Measurements from ENCODE around the gene ACSS1. TPM values are rescaled to one million over a fixed set of nuclear protein-coding genes. Genes with fewer than 3 reads are reported as not detected.

The ACSS1 gene
- total and polyA plus RNA-seq, 4 donors: 15.8 to 38.9 (median 26.9) TPM

GRCh38 chr20:24977797-24978196 lies 80.1 kb downstream of the ACSS1 start:
- H3K4me3 ChIP-seq: no peak overlapping the region
- no peaks in the 10 kb centered on the region for H3K4me1 ChIP-seq (ENCODE audit: control insufficient read depth in 5 of 5, insufficient read depth in 5 of 5, low read length in 5 of 5)
- H3K9me3 ChIP-seq (ENCODE audit: control insufficient read depth in 4 of 4, insufficient read depth in 3 of 4, low read length in 3 of 4): peaks cover 0 to 8% (median 1%) of the 10 kb centered on the region in 4 donors
- WGBS, 2 donors: 92 to 95% methylated on average over 3 of the region's 3 CpGs
- no peak for TF ChIP-seq CTCF (IDR thresholded peaks at IDR 0.05; ENCODE audit: control extremely low read depth, extremely low read depth)
- DNase-seq: no peak
- H3K27me3 ChIP-seq (ENCODE audit: control insufficient read depth in 3 of 3, insufficient read depth in 3 of 3, low read length in 2 of 3): no peaks in the 10 kb centered on the region
- ATAC-seq (ENCODE audit: insufficient read depth, low FRiP score): no peak
- no peak overlapping the region for H3K27ac ChIP-seq (ENCODE audit: low read depth in 1 of 2, low read length in 1 of 2)
- H3K36me3 ChIP-seq (ENCODE audit: control insufficient read depth in 4 of 4, insufficient read depth in 4 of 4, low read length in 4 of 4): peaks cover 8 to 24% (median 22%) of the 10 kb centered on the region in 4 donors
- no peak overlapping the region for H3K9ac ChIP-seq (ENCODE audit: insufficient read depth in 1 of 2, low read length in 2 of 2)

GRCh38 chr20:24977336-24977735 lies 80.6 kb downstream of the ACSS1 start:
- ATAC-seq (ENCODE audit: insufficient read depth, low FRiP score) (no peak), DNase-seq (no peak)
- WGBS, 2 donors: 87 to 88% methylated on average over 1 of the region's 1 CpG
- H3K27me3 ChIP-seq (ENCODE audit: control insufficient read depth in 3 of 3, insufficient read depth in 3 of 3, low read length in 2 of 3): no peaks in the 10 kb centered on the region
- H3K36me3 ChIP-seq (ENCODE audit: control insufficient read depth in 4 of 4, insufficient read depth in 4 of 4, low read length in 4 of 4): peaks cover 8 to 28% (median 25%) of the 10 kb centered on the region in 4 donors
- H3K27ac ChIP-seq (ENCODE audit: low read depth in 1 of 2, low read length in 1 of 2): no peak overlapping the region
- H3K4me1 ChIP-seq (ENCODE audit: control insufficient read depth in 5 of 5, insufficient read depth in 5 of 5, low read length in 5 of 5): no peaks in the 10 kb centered on the region
- no peak overlapping the region for H3K9ac ChIP-seq (ENCODE audit: insufficient read depth in 1 of 2, low read length in 2 of 2)
- no peak overlapping the region for H3K4me3 ChIP-seq
- TF ChIP-seq CTCF (IDR thresholded peaks at IDR 0.05; ENCODE audit: control extremely low read depth, extremely low read depth): no peak
- peaks cover 0 to 8% (median 1%) of the 10 kb centered on the region in 4 donors for H3K9me3 ChIP-seq (ENCODE audit: control insufficient read depth in 4 of 4, insufficient read depth in 3 of 4, low read length in 3 of 4)

DNA sequence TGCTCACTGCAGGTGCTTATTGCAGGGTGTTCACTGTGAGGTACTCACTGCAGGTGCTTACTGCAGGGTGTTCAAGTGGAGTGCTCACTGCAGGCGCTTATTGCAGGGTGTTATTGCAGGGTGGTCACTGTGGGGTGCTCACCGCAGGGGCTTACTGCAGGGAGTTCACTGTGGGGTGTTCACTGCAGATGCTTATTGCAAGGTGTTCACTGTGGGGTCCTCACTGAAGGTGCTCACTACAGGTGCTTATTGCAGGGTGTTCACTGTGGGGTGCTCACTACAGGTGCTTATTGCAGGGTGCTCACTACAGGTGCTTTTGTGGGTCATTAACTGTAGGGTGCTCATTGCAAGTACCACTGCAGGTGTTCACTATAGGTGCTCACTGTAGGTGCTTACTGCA lies 85.6 kb downstream of the ACSS1 start:
- DNase-seq (peak in 1 of 3 donors; percentile 1), ATAC-seq (ENCODE audit: insufficient read depth, low FRiP score) (no peak)
- Histone ChIP-seq H3K4me3 (no peak overlapping the region), H3K4me1 (ENCODE audit: control insufficient read depth in 5 of 5, insufficient read depth in 5 of 5, low read length in 5 of 5) (peaks cover 0 to 1% (median 0%) of the 10 kb centered on the region in 5 donors), H3K27ac (ENCODE audit: low read depth in 1 of 2, low read length in 1 of 2) (no peak overlapping the region), H3K27me3 (ENCODE audit: control insufficient read depth in 3 of 3, insufficient read depth in 3 of 3, low read length in 2 of 3) (no peaks in the 10 kb centered on the region), H3K36me3 (ENCODE audit: control insufficient read depth in 4 of 4, insufficient read depth in 4 of 4, low read length in 4 of 4) (peaks cover 29 to 48% (median 32%) of the 10 kb centered on the region in 4 donors), H3K9me3 (ENCODE audit: control insufficient read depth in 4 of 4, insufficient read depth in 3 of 4, low read length in 3 of 4) (peaks cover 0 to 8% (median 3%) of the 10 kb centered on the region in 4 donors), H3K9ac (ENCODE audit: insufficient read depth in 1 of 2, low read length in 2 of 2) (no peak overlapping the region)
- TF ChIP-seq CTCF (IDR thresholded peaks at IDR 0.05; ENCODE audit: control extremely low read depth, extremely low read depth): no peak
- WGBS, 2 donors: 96 to 98% methylated on average over 2 of the region's 2 CpGs

Data from lung (tissue), 12 donors.